ENCODE data around the gene AFAP1L1.
A peak's percentile ranks its signal among the peaks of the same experiment; 100 is the strongest.

DNA sequence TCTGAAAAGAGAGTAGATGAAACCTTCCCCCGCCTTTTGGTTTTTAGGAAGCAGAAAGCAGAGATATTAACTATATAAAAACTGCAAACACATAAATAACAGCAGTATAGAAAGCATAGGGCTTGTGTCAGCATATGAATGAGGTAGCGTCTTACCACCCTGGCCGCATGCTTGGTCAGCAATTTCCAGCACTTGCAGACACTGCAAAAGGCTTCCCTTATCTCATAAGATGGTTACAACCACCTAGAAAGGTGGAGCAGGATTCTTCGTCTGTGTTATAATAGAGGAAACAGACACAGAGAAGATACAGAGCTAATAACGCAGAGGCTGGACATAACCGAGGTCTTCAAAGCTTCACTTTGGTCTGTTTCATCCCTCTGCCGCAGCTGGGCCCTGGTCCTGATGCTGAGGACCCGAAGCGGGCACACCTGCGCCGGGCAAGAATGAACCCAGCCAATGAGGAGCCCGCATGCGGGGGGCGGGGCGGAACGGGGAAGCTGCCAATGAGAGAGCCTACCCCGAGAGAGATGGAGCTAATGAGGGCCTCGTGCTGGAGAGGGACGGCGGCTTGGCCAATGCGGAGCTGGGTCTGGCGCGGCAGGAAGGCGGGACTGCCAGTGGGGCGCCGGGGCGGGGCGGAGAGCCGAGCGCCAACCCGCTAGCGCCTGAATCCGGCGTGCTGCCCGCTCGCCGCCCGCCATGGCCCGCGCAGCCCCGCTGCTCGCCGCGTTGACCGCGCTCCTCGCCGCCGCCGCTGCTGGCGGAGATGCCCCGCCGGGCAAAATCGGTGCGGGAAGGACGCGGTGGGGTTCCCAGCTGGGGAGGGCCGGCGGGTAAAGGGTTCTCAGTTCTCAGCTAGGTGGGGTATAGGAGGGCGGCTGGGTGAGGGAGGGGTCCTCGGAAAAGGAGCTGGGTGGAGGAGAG lies 86.0 kb downstream of the AFAP1L1 start, which contains the start of gene PCYOX1L:
- TF ChIP-seq TAF1 (conservative IDR thresholded peaks at IDR 0.05) (no peak), FOXA2 (IDR thresholded peaks at IDR 0.05) (no peak), SP1 (IDR thresholded peaks at IDR 0.05) (peak; percentile 24), HNF4G (IDR thresholded peaks at IDR 0.05) (no peak)
- TF ChIP-seq, protein P1, sequence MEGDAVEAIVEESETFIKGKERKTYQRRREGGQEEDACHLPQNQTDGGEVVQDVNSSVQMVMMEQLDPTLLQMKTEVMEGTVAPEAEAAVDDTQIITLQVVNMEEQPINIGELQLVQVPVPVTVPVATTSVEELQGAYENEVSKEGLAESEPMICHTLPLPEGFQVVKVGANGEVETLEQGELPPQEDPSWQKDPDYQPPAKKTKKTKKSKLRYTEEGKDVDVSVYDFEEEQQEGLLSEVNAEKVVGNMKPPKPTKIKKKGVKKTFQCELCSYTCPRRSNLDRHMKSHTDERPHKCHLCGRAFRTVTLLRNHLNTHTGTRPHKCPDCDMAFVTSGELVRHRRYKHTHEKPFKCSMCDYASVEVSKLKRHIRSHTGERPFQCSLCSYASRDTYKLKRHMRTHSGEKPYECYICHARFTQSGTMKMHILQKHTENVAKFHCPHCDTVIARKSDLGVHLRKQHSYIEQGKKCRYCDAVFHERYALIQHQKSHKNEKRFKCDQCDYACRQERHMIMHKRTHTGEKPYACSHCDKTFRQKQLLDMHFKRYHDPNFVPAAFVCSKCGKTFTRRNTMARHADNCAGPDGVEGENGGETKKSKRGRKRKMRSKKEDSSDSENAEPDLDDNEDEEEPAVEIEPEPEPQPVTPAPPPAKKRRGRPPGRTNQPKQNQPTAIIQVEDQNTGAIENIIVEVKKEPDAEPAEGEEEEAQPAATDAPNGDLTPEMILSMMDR (IDR thresholded peaks at IDR 0.05; ENCODE audit: low read depth, low read length, missing input control): no peak
- TF ChIP-seq, protein P2, sequence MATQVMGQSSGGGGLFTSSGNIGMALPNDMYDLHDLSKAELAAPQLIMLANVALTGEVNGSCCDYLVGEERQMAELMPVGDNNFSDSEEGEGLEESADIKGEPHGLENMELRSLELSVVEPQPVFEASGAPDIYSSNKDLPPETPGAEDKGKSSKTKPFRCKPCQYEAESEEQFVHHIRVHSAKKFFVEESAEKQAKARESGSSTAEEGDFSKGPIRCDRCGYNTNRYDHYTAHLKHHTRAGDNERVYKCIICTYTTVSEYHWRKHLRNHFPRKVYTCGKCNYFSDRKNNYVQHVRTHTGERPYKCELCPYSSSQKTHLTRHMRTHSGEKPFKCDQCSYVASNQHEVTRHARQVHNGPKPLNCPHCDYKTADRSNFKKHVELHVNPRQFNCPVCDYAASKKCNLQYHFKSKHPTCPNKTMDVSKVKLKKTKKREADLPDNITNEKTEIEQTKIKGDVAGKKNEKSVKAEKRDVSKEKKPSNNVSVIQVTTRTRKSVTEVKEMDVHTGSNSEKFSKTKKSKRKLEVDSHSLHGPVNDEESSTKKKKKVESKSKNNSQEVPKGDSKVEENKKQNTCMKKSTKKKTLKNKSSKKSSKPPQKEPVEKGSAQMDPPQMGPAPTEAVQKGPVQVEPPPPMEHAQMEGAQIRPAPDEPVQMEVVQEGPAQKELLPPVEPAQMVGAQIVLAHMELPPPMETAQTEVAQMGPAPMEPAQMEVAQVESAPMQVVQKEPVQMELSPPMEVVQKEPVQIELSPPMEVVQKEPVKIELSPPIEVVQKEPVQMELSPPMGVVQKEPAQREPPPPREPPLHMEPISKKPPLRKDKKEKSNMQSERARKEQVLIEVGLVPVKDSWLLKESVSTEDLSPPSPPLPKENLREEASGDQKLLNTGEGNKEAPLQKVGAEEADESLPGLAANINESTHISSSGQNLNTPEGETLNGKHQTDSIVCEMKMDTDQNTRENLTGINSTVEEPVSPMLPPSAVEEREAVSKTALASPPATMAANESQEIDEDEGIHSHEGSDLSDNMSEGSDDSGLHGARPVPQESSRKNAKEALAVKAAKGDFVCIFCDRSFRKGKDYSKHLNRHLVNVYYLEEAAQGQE (IDR thresholded peaks at IDR 0.05): no peak

Measured in liver (tissue), 3 donors.